ENCODE measurements around the gene TNK1.

Gene TNK1

DNA sequence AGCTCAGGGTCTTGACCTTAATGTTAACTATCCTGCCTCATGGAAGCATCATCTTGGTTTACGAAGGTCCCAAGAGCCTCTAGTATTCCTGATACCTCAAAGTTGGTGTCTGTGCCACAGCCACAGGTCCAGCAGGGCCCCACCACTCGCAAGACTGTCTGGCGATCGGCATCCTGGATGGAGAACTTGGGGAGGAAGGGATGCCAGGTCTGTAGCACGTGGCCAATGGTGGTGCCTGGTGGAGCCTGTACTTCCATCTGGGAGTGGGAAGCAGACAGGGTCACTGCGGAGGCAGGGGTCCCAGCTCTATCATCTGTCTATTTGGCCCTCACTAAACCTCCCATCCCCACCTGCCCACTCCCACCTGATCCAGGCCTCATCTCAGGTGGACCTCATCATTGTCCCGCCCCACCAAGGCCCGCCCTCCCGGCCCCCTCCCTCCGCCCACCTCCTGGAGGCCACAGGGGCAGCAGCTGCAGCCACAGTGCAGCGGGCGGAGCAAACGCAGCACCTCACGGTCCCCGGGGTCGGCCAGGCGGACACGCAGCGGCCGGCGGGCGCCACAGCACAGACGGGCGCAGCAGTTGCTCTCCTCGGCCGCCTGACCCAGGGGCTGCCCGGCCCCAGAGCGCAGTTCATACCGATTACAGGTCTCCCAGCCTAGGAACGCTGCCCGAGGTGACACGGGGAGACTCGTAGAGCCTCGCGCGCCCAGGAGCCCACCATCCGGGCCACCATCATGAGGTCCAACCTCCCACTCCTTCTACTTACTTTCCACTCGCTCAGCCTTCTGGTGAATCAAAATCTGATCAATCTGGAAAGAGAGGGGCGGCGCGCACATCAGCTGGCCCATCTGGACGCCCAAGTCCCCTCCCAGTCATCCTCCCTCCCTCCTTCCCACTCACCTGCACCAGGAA lies 12.1 kb downstream of the TNK1 start:
- no peak for DNase-seq (ENCODE audit: low read depth)

DNA sequence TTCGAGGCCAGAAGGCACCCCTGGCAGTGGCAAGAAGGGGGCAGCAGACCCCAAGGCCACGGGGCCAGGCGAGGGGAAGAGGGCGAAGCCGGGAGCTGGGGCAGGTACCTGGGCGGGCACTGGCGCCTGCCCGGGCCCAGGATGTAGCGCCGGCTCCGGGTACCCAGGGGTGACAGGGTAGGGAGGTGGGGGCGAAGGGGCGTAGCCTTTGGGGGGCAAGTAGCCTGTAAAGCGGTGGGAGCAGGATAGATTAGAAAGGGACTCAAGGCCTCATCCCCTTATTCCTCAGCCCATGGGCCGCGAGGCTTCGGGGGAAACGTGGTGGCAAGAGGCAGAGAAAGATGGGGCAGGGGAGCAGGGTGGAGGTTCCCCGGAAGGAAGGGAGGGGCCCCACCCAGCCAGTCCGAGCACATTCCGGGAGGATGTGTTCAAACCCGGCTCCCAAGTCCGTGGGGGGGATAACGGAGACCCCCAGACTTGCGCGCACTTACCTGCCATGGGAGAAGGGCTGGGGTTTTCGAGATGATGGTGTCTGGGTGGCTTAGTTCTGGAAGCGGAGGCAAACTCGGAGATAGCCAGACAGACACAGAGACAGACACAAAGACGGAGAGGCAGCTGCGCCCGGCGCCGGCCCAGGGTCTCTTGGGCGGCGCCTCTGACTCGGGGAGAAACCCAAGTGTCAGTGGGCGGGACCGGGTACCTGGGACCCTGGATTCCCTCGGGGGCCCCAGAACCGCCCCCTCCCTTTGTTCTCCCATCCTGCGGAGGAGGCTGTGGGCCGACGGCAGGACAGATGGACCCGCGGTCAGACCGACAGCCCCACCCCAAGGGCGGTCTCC lies 12.9 kb downstream of the TNK1 start:
- DNase-seq (ENCODE audit: low read depth) = no peak

DNA sequence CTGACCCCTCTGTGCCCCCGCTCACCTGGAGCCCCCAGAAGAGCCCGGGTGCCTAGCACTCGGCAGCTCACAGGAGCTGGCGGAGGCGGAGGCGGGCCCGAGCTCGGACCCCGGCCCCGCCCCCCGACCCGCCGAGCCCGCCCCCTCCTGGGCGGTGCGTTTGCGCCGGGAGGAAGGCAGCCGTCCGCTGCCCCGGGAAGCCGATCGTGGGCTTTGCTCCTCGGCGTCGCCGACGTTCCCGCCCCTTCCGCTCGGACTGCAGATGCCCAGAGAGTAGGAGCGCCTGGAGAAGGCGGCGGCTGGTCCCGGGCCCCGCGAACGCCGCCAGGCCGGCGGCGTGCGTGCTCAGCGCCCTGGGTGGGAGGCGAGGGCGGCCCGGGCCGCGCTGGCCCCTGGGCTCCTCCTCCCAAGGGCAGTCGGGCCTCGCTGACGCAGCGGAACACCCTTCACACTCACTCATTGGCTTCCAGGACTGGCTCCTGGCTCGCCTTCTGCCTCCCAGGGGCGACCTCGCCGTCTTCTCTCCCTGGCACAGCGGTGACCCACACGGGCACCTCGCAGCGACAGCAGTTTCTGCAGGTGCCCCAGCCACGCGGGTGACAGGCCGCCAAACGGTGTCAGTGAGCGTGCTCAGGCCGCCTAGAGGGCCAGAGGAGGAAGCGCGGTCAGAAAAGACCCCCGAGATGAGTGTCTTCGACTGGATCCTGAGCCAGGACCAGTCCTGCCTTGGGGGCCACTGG lies 13.7 kb downstream of the TNK1 start, which contains the start of gene PLSCR3:
Gene PLSCR3, minus strand, starts transcription at position 74 of the 740 bp plus-strand sequence. CDS start 415 bp downstream, outside the sequence.
- peak; percentile 70 for DNase-seq (ENCODE audit: low read depth)

DNA sequence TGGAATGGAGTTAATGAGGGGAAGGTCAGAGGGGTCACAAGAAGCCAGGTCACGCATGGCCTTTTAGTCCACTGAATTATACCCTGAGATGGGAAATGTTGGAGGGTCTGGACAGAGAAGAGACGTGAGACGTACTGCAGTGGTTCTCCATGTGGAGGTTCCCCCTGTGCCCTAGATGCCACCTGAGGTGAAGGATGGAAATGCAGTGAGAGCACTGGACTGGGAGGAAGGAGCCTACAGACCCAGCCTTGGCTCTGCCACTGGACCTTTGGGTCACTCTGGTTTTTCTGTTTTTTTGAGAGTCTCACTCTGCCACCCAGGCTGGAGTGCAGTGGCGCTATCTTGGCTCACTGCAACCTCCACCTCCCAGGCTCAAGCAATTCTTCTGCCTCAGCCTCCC lies 15.3 kb downstream of the TNK1 start:
- DNase-seq (ENCODE audit: low read depth) = no peak

DNA sequence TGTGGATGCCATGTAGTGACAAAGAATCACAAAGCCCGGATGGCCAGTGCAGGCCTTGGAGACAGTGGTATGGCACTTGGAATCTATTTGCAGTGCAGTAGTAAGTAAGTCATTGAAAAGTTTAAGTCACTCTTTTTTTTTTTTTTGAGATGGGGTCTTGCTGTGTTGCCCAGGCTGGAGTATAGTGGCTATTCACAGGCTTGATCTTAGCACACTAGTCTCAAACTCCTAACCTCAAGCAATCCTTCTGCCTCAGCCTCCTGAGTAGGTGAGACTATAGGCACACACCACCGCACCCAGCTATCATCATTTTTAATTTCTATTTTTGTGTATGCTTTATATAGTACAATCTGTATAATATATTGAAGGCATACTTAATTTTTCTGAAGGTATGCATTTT lies 17.7 kb downstream of the TNK1 start:
- no peak for DNase-seq (ENCODE audit: low read depth)

DNA sequence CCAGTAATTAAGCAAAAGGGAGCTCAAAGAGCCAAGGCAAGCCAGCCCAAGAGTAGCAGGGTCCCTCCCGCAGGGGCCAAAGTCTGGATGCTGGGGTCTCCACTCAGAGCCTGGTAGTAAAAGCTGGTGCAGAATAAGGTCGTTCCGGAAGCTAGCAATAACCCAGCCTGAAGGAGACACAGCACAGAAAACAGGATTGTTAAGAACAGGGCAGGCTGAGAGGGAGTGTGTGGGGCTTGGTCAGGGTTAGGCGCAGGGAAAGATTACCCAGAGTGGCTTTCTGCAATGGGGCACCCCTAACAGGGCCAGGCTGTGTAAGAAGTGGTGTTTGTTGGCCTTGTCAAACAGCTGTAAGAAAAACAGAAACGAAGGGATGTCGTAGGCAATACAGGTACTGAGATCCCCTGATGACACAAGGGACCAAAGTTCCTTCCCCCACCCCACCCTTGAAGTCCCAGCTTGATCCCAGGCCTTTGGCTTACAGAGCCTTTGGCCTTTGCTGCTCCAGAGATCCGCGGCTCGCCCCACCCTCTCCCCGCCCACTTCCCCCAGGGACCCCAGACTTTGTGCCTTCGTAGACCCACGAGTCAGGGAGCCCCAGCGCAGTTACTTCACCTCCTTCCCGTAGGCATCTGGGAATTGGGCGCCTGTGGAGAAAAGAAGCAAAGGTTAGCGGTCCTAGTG lies 22.3 kb downstream of the TNK1 start:
- no peak for DNase-seq (ENCODE audit: low read depth)

DNA sequence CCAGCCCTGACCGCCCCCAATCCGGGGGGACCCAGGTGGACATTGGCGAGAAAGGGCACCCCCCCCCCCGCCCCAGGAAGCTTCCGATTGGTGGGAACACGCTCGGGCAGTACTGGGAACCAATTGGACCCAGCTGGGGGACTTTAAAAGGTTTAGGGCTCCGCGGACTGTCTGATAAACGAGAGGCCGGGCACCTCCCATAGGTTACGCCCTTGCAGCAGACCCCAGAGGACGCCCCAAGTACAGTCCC lies 22.8 kb downstream of the TNK1 start:
- no peak for DNase-seq (ENCODE audit: low read depth)

DNA sequence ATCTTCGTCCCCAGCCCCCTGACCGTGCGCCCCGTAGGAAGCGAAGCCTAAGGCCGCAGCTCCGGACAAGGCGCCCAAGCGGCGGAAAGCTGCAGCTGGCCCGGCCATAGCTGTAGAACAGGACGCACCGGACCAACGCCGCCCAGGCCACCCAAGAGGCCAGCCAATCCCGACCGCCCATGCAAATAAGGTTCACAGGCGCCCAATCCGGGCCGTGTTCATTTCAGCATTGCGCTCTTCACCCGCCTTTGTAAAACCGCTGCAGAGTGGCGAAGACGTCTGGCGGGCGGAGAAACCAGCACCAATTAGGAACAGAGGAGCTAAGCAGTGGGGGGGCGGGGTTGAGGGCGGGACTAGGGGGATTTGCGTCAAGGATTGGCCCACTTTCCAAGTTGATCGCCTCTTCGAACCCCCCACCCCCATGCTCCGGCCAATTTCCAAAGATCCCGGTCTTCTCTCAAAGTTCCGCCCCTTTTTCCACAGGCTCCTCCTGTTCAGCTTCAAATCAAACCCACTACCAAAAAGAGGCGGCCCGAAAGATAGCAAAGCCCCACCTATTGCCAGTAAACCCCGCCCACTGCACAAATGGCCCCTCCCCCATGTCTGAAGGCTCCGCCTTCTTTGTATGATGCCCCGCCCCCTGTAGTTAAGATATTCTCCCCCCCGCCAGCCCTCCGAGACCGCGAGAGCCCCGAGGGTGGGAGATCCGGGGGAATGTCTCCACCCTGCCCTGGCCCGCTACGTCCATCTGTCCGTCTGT lies 23.3 kb downstream of the TNK1 start, which contains the start of gene TMEM256:
Gene TMEM256, minus strand, starts transcription at position 121 of the 760 bp plus-strand sequence. Its CDS starts 13 bp downstream, at position 108.
- DNase-seq (ENCODE audit: low read depth) = peak; percentile 99

DNA sequence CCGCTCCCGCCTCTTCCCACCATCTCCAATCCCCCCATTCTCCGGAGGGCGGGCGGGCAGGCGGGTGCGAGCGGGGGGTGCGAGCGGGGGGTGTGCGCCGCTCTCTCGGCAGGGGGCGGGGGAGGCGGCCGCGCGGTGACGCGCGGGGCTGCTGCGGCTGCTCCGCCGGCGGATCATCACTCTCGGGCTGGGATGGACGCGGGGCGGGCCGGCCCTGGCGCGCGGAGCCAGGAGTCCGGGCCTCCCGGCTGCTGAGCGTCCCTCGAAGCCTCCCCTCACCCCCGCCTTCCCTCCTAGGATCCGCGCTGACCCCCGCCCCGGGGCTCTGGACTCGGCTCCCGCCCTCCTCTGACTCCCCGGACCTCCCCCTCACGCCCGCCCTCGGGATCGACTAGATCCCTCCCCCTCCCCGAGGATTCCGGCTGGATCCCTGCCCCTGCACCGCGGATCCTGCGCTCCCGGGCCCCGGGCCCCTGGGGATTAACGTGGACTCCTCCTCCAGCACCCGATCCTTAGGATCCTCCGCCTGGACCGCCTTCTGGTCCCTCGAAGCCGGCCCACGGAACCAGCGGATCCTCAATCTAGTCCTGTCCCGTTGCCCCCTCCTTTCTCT lies 24.0 kb downstream of the TNK1 start:
- DNase-seq (ENCODE audit: low read depth) = no peak

DNA sequence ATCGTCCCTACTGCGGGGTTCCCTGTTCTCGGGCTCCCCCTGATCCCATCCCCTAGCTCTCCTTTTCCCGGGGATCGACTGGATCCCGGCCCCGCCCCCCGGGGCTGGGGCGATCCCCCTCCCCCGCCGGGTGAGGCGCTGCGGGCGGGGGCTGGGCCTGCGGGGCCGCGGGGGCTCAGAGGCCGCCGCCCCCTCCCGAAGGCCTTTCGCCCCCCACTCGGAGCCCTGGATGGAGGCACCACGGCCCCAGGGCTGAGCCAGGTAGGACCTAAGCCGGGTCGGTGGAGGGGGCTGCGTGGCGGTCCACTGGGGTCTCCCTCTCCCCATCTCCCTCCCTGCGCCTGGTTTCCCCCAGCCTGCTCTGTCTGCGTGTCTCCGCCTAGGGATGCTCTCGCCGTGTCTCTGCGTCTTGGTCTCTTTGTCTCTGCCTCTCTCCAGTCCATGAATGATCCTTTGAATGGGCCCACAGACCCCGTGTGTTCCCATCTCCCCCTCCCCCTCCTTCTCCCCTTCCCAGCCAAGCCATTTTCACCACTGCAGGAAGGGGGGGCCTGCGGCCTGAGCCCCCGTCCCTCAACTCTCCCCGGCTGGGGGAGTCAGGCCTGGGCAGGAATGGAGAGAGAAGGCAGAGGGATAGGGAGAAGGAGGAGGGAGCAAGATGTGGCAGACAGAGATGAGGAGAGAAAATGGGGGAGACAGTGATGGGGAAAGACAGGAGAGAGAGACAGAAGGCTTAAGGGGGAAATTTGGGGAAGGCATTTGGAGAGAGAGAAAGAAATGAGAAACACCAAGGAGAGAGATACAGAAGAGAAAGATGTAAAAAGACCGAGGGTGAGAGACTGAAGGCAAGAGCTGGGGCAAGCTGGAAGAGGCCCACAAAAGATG lies 24.7 kb downstream of the TNK1 start:
- no peak for DNase-seq (ENCODE audit: low read depth)

DNA sequence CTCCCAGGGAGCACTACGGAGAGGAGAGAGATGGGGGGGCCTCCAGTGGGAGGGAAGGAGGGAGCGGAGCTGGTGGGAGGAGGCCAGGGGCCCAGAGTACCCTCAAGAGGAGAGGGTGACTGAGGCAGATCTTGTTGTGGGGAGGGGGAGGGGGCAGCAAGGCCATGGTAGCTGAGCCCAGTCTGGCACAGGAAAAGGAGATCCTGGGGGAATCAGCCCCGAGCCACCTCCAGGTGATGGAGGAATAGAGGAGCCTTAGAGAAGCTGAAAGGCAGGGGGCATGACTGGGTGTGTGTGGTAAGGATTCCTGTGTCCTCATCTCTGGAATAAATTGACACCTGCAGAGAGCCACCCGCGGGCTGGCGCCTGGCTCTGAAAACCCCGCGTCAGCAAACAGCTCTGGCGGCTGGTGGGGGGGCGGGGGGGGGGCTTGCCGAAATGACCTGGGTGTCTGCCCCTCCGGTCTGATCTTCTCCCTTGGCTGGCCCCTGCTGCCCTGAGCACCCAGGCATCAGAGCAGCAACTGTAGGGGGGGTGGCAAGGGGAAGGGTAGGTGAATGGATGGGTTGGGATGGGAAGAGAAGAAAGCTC lies 25.4 kb downstream of the TNK1 start:
- DNase-seq (ENCODE audit: low read depth) = no peak

DNA sequence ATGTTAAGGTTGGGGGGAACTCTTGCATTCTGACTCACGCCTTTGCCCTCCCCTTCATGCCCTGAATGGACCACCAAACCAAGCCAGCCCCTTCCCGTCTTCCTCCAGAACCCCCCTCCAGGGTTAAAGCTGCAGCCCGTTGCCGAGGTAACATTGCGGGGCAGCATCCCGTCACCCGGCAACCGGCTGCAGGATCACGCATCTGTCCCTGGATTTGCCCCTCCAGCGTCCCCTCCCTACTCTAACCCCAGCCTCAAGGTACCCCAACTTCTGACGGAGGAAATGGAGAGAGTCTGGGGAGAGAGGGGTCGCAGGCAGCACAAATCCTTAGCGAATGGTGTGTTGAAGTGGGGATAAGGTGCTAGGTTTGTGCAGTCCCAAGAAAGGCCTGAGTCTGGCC lies 26.2 kb downstream of the TNK1 start:
- DNase-seq (ENCODE audit: low read depth) = no peak

DNA sequence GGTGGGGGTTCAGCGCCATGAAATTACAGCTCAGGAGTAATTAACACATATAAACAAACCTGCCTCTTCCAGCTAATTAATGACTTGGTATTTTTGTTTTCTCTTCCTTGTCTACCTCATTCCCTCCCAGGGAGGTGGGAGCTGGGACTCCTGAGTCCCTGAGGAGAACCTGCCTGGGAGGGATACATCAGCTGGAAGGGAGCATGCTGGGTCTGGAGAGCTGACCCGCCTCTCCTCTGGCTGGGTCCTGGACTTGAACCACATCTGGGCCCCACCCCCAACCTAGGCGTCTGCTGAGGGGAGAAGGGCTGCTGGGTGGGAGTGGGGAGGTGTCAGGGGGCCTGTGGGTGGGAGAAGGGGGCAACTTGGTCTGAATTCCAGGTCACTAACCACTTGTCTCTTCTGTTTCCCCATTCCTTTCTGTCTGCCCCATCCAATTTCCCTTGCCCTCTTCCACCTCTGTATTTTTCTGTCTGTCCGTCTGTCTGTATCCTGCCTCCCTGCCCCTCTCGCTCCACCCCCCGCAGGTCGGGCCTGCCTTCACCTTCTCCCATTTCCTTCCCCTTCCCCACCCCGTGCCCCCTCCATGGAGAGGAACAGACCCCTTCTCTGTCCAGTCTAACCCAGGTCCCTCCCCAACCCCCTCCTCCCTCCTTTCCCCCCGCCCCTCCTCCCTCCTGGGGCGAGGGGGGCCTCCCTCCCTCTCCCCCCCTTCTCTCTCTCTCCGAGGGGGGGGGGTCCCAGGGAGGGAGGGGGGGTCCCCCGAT lies 26.8 kb downstream of the TNK1 start, which contains the start of gene NLGN2:
Gene NLGN2, plus strand, starts transcription at position 361 of the 767 bp plus-strand sequence. CDS start 411 bp downstream, outside the sequence.
- DNase-seq (ENCODE audit: low read depth) = no peak

DNA sequence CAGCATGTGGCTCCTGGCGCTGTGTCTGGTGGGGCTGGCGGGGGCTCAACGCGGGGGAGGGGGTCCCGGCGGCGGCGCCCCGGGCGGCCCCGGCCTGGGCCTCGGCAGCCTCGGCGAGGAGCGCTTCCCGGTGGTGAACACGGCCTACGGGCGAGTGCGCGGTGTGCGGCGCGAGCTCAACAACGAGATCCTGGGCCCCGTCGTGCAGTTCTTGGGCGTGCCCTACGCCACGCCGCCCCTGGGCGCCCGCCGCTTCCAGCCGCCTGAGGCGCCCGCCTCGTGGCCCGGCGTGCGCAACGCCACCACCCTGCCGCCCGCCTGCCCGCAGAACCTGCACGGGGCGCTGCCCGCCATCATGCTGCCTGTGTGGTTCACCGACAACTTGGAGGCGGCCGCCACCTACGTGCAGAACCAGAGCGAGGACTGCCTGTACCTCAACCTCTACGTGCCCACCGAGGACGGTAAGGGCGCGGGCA lies 27.4 kb downstream of the TNK1 start:
- DNase-seq (ENCODE audit: low read depth) = no peak

DNA sequence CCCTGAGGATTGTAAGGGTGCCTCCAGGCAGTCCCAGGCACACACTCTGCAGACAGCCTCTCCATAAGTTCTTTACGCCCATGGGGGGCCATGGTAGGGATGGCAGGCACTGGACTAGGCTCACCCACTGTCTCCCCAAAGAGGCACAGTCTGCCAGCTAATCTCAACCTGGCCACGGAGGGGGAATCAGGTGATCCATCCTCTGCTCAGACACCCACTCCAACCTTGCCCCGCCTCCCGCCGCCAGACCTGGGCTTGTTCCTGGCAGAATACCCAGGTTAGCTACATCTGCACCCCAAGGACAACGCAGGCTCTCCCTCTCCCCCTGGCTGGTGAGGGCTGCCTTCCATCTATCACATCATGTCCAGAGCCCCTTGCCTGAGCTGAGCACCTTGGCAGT lies 28.0 kb downstream of the TNK1 start:
- DNase-seq (ENCODE audit: low read depth) = no peak

DNA sequence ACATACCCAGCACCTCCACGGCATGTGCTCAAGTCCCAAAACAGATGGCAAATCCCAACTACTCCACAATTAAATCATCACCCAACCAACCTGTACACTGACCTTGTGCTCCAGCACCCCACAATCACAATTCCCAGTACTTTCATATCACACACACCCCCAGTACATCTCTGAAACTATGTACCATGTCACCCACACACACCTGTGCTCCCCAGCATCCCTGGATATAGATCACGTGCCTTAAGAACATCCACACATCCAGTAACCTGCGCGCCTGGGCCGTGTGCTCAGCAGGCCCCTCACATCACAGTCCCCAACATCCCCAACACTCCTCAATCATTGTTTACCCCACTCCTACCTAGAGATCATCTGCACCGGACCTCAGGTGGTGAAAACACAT lies 28.8 kb downstream of the TNK1 start:
- DNase-seq (ENCODE audit: low read depth) = no peak

DNA sequence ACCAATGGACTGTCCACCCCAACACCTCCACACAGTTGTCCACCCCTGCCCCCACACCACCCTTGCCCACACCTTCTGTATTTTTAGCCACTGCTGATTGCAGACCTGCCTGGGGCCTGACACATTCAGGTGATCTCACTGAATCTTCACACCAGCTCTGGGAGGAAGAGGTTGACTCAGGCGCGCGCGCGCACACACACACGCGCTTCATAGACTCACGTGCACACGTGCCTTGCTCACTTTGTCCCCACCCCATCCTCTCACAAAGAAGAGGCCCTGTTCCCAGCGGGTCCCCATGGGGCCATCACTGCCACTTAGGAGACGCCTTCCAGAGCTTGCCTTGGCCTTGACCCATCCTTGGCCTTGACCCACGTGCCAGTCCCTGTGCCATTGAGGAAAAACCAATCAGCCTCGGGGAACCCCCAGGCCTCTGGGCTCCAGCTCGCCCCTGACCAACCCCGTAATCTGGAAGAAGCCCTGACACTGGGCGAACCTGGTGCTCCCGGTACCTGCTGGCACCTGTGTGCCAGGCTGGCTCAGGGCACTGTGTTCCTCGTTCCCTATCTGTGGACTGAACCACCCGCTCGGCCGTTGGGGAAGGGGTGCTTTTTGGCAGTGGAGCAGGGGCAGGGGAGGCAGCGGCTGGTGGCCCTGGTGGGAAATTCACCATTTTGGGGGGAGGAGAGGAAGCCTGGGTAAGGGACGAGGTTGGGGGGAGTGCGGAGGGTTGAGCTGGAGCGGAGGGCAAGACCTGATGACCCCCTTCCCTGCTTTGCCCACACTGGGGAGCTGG lies 29.9 kb downstream of the TNK1 start:
- no peak for DNase-seq (ENCODE audit: low read depth)

All from GM04504 (cell line).